ENCODE measurements around the gene GRK3.

Gene GRK3

GRCh38 chr22:25775531-25775930 lies 211.1 kb downstream of the GRK3 start:
- H3K9me3 Mint-ChIP-seq, result no peaks in the 10 kb centered on the region
- peaks cover 3% of the 10 kb centered on the region for H3K27me3 Mint-ChIP-seq
- H3K36me3 Mint-ChIP-seq (ENCODE audit: low read depth), result no peaks in the 10 kb centered on the region
- H3K4me1 Mint-ChIP-seq (ENCODE audit: low read depth), result peaks cover 6% of the 10 kb centered on the region
- H3K4me3 Mint-ChIP-seq, result no peak overlapping the region
- no peak overlapping the region for H3K27ac Mint-ChIP-seq

GRCh38 chr22:25777411-25777810 lies 212.9 kb downstream of the GRK3 start:
- H3K4me3 Mint-ChIP-seq, result no peak overlapping the region
- H3K4me1 Mint-ChIP-seq (ENCODE audit: low read depth), result peaks cover 6% of the 10 kb centered on the region
- H3K27me3 Mint-ChIP-seq, result peaks cover 3% of the 10 kb centered on the region
- no peak overlapping the region for H3K27ac Mint-ChIP-seq
- no peaks in the 10 kb centered on the region for H3K36me3 Mint-ChIP-seq (ENCODE audit: low read depth)
- H3K9me3 Mint-ChIP-seq, result no peaks in the 10 kb centered on the region

GRCh38 chr22:25777870-25778269 lies 213.4 kb downstream of the GRK3 start:
- Mint-ChIP-seq H3K4me1 (ENCODE audit: low read depth) (peaks cover 2% of the 10 kb centered on the region), H3K36me3 (ENCODE audit: low read depth) (no peaks in the 10 kb centered on the region), H3K4me3 (no peak overlapping the region), H3K27me3 (peaks cover 3% of the 10 kb centered on the region), H3K9me3 (no peaks in the 10 kb centered on the region), H3K27ac (no peak overlapping the region)
